GM19035 (cell line): ENCODE results near the gene BUD13.

Source experiments
- ATAC-seq: cut with Tn5 transposase; IDR thresholded peaks from one replicate; pipeline ENCODE4 v1.9.1; 2021; ENCODE audit not compliant: unreplicated experiment

The BUD13 gene

GRCh38 chr11:116720895-116721294 lies 51.9 kb downstream of the BUD13 start:
- no peak for ATAC-seq

GRCh38 chr11:116718955-116719501 lies 53.8 kb downstream of the BUD13 start:
- no peak for ATAC-seq

DNA sequence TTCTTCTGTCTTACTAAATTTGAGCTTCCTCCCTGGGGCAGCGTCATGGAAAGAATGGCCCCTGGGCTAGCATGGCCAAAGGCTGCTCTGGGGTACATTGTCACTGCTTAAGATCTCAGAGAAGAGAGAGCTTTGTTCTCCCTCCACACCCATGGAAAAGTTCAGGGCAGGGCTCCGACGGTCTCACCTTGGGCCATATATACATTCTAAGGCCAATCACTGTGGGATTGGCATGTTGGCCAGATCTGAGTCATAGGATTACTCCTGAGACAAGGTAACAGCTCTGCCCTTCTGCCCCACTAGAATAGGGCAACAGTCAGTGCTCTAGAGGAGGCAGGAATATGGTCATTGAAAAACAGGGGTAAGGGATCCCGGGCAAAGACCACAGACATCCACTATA lies 56.2 kb downstream of the BUD13 start:
- no peak for ATAC-seq

GRCh38 chr11:116715383-116715782 lies 57.4 kb downstream of the BUD13 start:
- ATAC-seq = no peak

- no peak for ATAC-seq
These were observed 57.9 kb downstream of the BUD13 start for GRCh38 chr11:116714902-116715301.

- no peak for ATAC-seq
These were observed 60.4 kb downstream of the BUD13 start for GRCh38 chr11:116712428-116712827.

GRCh38 chr11:116710762-116711161 lies 62.0 kb downstream of the BUD13 start:
- ATAC-seq = no peak

- no peak for ATAC-seq
These were observed 62.6 kb downstream of the BUD13 start for GRCh38 chr11:116710001-116710674.

DNA sequence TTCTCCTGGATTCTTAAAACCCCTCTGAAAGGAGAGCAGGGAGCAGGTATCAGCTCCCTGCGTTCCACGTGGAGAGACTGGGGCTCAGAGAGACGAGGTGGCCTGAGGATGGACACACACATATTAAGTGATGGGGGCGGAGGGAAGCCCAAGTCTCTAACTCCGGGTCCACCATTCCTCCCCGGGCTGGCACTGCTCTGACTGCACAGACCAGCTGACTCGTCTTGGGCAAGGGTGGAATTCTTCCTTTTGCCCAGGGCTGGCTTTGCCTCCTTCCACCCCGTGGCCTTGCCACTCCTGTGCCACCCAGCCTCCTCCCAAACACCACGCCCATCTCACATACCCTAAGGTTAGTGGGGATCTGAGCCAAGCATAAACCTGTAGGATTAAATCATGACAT lies 65.0 kb downstream of the BUD13 start:
- no peak for ATAC-seq

DNA sequence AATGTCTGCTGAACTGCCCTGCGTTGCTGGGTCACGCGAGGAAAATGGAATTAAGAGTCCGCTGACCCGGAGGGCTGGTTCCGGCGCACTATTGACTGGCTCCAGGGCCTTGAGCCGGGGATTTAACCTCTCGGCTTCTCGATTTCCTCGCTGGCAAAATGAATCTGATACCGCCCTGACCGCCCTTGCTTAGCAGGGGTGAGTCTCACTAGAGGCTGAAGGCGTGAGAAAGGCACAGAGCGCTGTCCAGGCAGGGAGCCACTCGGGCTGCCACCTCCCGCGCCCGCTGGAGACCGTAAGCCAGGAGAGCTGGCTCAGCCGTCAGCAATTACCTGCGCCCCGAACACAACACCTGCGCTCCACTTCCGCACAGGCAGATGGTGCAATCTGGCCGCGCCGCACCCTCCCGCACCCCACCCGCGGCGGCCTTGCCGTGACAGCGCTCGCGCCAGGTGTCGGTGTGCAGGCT lies 65.6 kb downstream of the BUD13 start:
- no peak for ATAC-seq

- no peak for ATAC-seq
These were observed 69.4 kb downstream of the BUD13 start for GRCh38 chr11:116703421-116703820.

DNA sequence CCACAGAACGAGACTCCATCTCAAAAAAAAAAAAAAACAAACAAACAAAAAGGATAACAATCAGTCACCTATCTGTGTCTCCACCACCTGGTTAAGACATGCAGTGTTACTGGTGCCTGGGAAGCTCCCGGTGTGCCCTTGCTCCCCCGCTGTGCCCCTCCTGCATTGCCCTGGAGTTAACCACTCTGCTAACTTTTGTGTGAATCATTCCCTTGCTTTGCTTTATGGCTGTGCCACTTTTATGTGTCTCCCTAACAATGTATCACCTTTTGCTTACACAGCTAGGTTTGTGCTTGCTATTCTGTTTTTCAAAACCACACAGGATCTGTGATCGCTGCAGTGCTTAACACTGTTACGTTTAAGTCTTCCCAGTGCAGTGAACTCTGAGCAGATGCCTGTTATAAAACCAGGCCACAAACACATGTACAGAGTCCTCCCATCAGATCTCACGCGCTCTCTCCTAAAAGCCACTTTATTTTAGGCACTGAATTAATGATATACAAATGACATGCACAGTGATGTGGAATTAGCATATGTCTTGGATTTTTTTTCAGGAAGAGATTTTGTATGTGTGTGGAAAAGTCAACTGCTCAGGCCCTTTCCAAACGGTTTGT lies 69.9 kb downstream of the BUD13 start:
- ATAC-seq = no peak

- no peak for ATAC-seq
These were observed 70.9 kb downstream of the BUD13 start for GRCh38 chr11:116701876-116702275.

- no peak for ATAC-seq
These were observed 71.4 kb downstream of the BUD13 start for GRCh38 chr11:116701297-116701801.

- no peak for ATAC-seq
These were observed 72.1 kb downstream of the BUD13 start for GRCh38 chr11:116700586-116701220.
